Measurements from ENCODE around the gene ARL17A.
"Not testable (repeated sequence)": the region's sequence is repeated elsewhere in the genome, so short reads cannot be mapped to it uniquely, and the experiment has no call there.

DNA sequence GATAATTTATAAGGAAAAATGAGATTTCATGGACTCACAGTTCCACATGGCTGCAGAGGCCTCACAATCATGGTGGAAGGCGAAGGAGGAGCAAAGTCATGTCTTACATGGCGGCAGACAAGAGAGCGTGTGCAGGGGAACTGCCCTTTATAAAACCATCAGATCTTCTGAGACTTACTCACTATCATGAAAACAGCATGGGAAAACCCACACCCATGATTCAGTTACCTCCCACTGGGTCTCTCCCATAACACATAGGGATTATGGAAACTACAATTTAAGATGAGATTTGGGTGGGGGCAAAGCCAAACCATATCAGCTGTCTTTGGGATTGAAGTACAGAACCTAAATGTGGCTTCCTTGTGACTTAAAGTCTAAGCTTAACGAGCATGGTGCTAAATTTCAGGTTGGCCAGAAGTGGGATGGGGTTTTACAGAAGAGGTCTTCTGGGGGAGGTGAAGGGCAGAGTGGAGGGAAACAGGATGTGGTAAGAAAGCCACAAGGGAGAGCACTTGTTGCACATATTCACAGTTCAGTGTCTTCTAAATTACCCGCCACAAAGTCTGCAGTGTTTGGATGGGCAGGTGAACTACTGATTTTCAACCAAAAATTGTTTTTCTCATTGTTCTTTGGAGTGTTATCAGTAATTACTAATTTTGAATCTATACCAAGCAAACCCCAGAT is 49.4 kb upstream of the ARL17A start:
- TF ChIP-seq CTCF, POLR2A (IDR thresholded peaks at IDR 0.05): not testable (repeated sequence)

Measured in sigmoid colon (tissue), 3 donors.